K562 (cell line): Measurements from ENCODE around the gene SAPCD1. TPM values are rescaled to one million over a fixed set of nuclear protein-coding genes. Genes with fewer than 3 reads are reported as not detected.

Experiments
- ARID1B ChIP-seq: fragments of 450-650 bp; IDR thresholded peaks from 2 replicates; pipeline ENCODE4 v1.6.1; 2016; ENCODE audit warnings: antibody characterized with exemption, mild to moderate bottlenecking, inconsistent platforms
- ARID2 ChIP-seq: fragments of 450-650 bp; IDR thresholded peaks from 2 replicates; pipeline ENCODE4 v1.6.1; 2017; ENCODE audit warnings: antibody characterized with exemption, mild to moderate bottlenecking
- CHCHD3 ChIP-seq: fragments of 250-450 bp; sonication (Bioruptor Pico); IDR thresholded peaks from 2 replicates; pipeline ENCODE4 v2.1.2; 2022; ENCODE audit warnings: mild to moderate bottlenecking
- CHD1 ChIP-seq: fragments of 200-600 bp; sonication (generic); IDR thresholded peaks from one replicate; pipeline ENCODE4 v1.6.1; 2012; ENCODE audit warnings: mild to moderate bottlenecking, moderate library complexity, low read length, inconsistent platforms
- ETV6 ChIP-seq, 3 experiments: fragments of 150-350 bp in 1 of 3; sonication (generic) in 1 of 3; formaldehyde crosslinking in 1 of 3; IDR thresholded peaks; 2 replicates each; pipeline versions ENCODE4 v1.6.1 to v1.8.0; 2014 to 2022; ENCODE audit warnings: borderline replicate concordance in 2 of 3, low read depth in 2 of 3, antibody characterized with exemption in 1 of 3, low read length in 1 of 3, mild to moderate bottlenecking in 1 of 3, missing genetic modification reagents in 1 of 3
- GATAD2B ChIP-seq: fragments of 450-650 bp; IDR thresholded peaks from 2 replicates; pipeline ENCODE4 v1.6.1; 2017; ENCODE audit warnings: mild to moderate bottlenecking, borderline replicate concordance
- MCM5 ChIP-seq: fragments of 450-650 bp; IDR thresholded peaks from 2 replicates; pipeline ENCODE4 v1.6.1; 2016; ENCODE audit warnings: low read depth
- MIER1 ChIP-seq: fragments of 450-650 bp; IDR thresholded peaks from 2 replicates; pipeline ENCODE4 v1.6.1; 2016; ENCODE audit warnings: antibody characterized with exemption, mild to moderate bottlenecking, low read depth
- NFIX ChIP-seq: fragments of 250-450 bp; sonication (Bioruptor Pico); IDR thresholded peaks from 2 replicates; pipeline ENCODE4 v1.4.0; 2020; ENCODE audit warnings: low read depth, mild to moderate bottlenecking, moderate library complexity
- POLR2AphosphoS2 ChIP-seq: IDR thresholded peaks from 2 replicates; pipeline ENCODE4 v1.6.1; 2012; ENCODE audit warnings: low read length, improper control_type of control experiment
- PYGO2 ChIP-seq: fragments of 450-650 bp; IDR thresholded peaks from 2 replicates; pipeline ENCODE4 v1.6.1; 2016; ENCODE audit warnings: mild to moderate bottlenecking, missing genetic modification characterization, moderate library complexity, missing compliant biosample characterization
- RNF219 ChIP-seq: fragments of 250-450 bp; sonication (Bioruptor Pico); IDR thresholded peaks from 2 replicates; pipeline ENCODE4 v1.5.0; 2022; ENCODE audit warnings: mild to moderate bottlenecking
- SNAPC5 ChIP-seq: fragments of 250-450 bp; sonication (Bioruptor Pico); IDR thresholded peaks from 2 replicates; pipeline ENCODE4 v1.8.0; 2021; ENCODE audit warnings: moderate library complexity, mild to moderate bottlenecking, inconsistent platforms
- UBTF ChIP-seq, 2 experiments: IDR thresholded peaks; 2 replicates each; pipeline ENCODE4 v1.6.1; 2012; ENCODE audit warnings: improper control_type of control experiment in 2 of 2, low read depth in 2 of 2, low read length in 2 of 2, borderline replicate concordance in 1 of 2
- ZFP91 ChIP-seq: sonication (generic); formaldehyde crosslinking; IDR thresholded peaks from 2 replicates; pipeline ENCODE4 v1.8.0; 2022; ENCODE audit warnings: mild to moderate bottlenecking, missing genetic modification reagents
- ZNF384 ChIP-seq: IDR thresholded peaks from 2 replicates; pipeline ENCODE4 v1.6.1; 2012; ENCODE audit warnings: low read depth, low read length, improper control_type of control experiment
- polyA plus RNA-seq, 8 experiments: library from polyadenylated mRNA; depleted of rRNA in 4 of 8; stranded (reverse) in 5 of 8; unstranded in 3 of 8; fragments of >200 nt; fragmentation: Nextera tagmentation in 2 of 8; fragmentation: Illumina TruSeq in 1 of 8; extraction: Ambion mirVana in 2 of 8; extraction: Trizol in 1 of 8; gene quantifications; 2 replicates each; pipeline versions ENCODE4 v1.2.1 to v1.2.3, GENCODE V29; 2011 to 2014; ENCODE audit warnings: inconsistent platforms in 1 of 8, missing spikeins in 1 of 8
- total RNA-seq, 7 experiments: library from RNA; depleted of rRNA in 6 of 7; stranded (reverse); fragments of >200 nt in 6 of 7; fragmentation: Illumina TruSeq in 2 of 7; extraction: Trizol in 2 of 7; gene quantifications; 2 replicates each; pipeline versions ENCODE4 v1.2.1 to v1.2.3, GENCODE V29; 2011 to 2021; ENCODE audit warnings: low replicate concordance in 1 of 7
- TF ChIP-seq, protein P1 (sequence below), 2 experiments: fragments of 450-650 bp in 1 of 2; IDR thresholded peaks; 2 replicates each; pipeline ENCODE4 v1.6.1; 2011 to 2017; ENCODE audit warnings: low read depth in 2 of 2, antibody characterized with exemption in 1 of 2, borderline replicate concordance in 1 of 2, low read length in 1 of 2, mild to moderate bottlenecking in 1 of 2, mixed read lengths in 1 of 2; ENCODE audit not compliant: control insufficient read depth in 1 of 2

The SAPCD1 gene
- total and polyA plus RNA-seq, 9 of the 15 experiments (the other 6 are each of a cell fraction or from before 2014, with no cell fraction given) = 2.6 to 30.2 (median 7.4) TPM

- TF ChIP-seq, protein P1, sequence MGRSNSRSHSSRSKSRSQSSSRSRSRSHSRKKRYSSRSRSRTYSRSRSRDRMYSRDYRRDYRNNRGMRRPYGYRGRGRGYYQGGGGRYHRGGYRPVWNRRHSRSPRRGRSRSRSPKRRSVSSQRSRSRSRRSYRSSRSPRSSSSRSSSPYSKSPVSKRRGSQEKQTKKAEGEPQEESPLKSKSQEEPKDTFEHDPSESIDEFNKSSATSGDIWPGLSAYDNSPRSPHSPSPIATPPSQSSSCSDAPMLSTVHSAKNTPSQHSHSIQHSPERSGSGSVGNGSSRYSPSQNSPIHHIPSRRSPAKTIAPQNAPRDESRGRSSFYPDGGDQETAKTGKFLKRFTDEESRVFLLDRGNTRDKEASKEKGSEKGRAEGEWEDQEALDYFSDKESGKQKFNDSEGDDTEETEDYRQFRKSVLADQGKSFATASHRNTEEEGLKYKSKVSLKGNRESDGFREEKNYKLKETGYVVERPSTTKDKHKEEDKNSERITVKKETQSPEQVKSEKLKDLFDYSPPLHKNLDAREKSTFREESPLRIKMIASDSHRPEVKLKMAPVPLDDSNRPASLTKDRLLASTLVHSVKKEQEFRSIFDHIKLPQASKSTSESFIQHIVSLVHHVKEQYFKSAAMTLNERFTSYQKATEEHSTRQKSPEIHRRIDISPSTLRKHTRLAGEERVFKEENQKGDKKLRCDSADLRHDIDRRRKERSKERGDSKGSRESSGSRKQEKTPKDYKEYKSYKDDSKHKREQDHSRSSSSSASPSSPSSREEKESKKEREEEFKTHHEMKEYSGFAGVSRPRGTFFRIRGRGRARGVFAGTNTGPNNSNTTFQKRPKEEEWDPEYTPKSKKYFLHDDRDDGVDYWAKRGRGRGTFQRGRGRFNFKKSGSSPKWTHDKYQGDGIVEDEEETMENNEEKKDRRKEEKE (IDR thresholded peaks at IDR 0.05; ENCODE audit: borderline replicate concordance in 1 of 2, control insufficient read depth in 1 of 2, low read depth in 2 of 2, low read length in 1 of 2) = peak; percentile 74 to 86
- no peak for TF ChIP-seq ETV6 (IDR thresholded peaks at IDR 0.05; ENCODE audit: borderline replicate concordance in 1 of 2, low read depth in 2 of 2, low read length in 1 of 2)
- TF ChIP-seq ETV6 (CRISPR knock-in tag; IDR thresholded peaks at IDR 0.05; ENCODE audit: borderline replicate concordance) = peak; percentile 89; the same call in 1 of the 2 replicates
- TF ChIP-seq ARID2 = peak; percentile 53; the same call in 1 of the 2 replicates
- TF ChIP-seq UBTF (IDR thresholded peaks at IDR 0.05; ENCODE audit: borderline replicate concordance in 1 of 2, low read depth in 2 of 2, low read length in 2 of 2) = 0 out of 4 replicates have a peak, but pooled peaks of 1 of the 2 experiments have one; percentile 60
- TF ChIP-seq ARID1B = no peak
- peak; percentile 100 for TF ChIP-seq POLR2AphosphoS2
- 0 out of 2 replicates have a peak, but pooled peaks have one; percentile 15 for TF ChIP-seq NFIX (CRISPR knock-in tag)
- TF ChIP-seq PYGO2 (tag) = 0 out of 2 replicates have a peak, but pooled peaks have one; percentile 28
- peak; percentile 91 for TF ChIP-seq RNF219
- no peak; the same call in 1 of the 2 replicates for TF ChIP-seq ZNF384
- no peak for TF ChIP-seq SNAPC5 (CRISPR knock-in tag)
- no peak for TF ChIP-seq MIER1
- TF ChIP-seq CHD1 = no peak
- TF ChIP-seq GATAD2B = no peak
- no peak for TF ChIP-seq ZFP91 (CRISPR knock-in tag)
- peak; percentile 91 for TF ChIP-seq CHCHD3 (CRISPR knock-in tag)
- no peak for TF ChIP-seq MCM5
These were observed 32.4 kb upstream of the SAPCD1 start (continued) for GRCh38 chr6:31729979-31730630.
